ENCODE measurements around the gene SPEF1. TPM values are rescaled to one million over a fixed set of nuclear protein-coding genes. Genes with fewer than 3 reads are reported as not detected.

SPEF1 gene
- total RNA-seq, 2 donors from 2014 or later = 0.48 to 0.49 TPM

DNA sequence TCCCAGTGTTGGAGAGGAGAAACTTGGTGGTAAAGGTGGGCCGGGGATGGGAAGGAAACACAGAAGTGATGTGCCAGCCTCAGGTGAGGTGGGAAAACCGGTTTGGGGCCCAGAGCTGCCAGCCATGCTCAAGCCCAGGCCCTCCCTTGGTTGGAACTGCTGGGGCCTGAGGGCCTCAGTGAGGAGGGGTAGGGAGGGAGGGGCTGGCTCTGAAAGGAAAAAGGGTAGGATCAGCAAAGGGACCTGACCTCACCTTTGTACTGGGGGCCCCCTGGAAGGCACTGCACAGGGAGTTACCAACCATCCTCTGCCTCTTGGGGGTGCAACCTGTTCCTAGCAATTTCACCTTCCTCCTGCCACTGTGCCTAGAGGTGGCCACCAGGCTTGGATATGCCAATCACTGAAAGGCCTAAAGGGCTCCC lies 1.8 kb upstream of the SPEF1 start:
- Mint-ChIP-seq H3K4me3 (peak overlapping the region in 1 of 2 donors; percentile 31), H3K36me3 (ENCODE audit: insufficient read depth in 2 of 2) (peaks cover 2% of the 10 kb centered on the region in 2 donors), H3K4me1 (ENCODE audit: low read depth) (peaks cover 57% of the 10 kb centered on the region), H3K27ac (no peak overlapping the region), H3K27me3 (ENCODE audit: low read depth) (peaks cover 12% of the 10 kb centered on the region), H3K9me3 (no peaks in the 10 kb centered on the region)
- ATAC-seq (replicated peaks in 1 of 2) (no peak), DNase-seq (no peak)

DNA sequence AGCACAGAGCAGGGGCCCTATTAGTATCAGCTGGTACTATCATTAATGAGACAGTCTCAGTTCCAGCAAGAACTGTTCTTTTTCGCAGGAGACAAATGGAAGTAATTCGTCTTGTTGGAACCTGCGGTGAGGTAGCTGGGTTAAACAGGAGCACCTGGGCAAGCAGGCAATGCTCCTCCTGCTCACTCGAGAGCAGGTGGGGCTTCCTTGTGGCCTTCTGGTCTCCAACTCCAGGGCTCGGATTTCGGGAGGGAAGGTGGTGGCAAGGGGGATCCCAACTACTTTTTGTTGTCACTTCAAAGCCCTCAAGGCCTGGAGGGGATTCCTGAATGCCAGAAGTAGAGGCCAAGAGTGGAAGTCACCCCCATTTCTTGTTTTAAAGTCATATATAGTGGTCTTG lies 1.3 kb upstream of the SPEF1 start:
- no peaks in the 10 kb centered on the region for H3K9me3 Mint-ChIP-seq
- DNase-seq = no peak
- no peak for ATAC-seq (replicated peaks in 1 of 2)
- H3K4me3 Mint-ChIP-seq = no peak overlapping the region
- H3K36me3 Mint-ChIP-seq (ENCODE audit: insufficient read depth in 2 of 2) = peaks cover 2% of the 10 kb centered on the region in 2 donors
- peaks cover 55% of the 10 kb centered on the region for H3K4me1 Mint-ChIP-seq (ENCODE audit: low read depth)
- peaks cover 12% of the 10 kb centered on the region for H3K27me3 Mint-ChIP-seq (ENCODE audit: low read depth)
- H3K27ac Mint-ChIP-seq = no peak overlapping the region

DNA sequence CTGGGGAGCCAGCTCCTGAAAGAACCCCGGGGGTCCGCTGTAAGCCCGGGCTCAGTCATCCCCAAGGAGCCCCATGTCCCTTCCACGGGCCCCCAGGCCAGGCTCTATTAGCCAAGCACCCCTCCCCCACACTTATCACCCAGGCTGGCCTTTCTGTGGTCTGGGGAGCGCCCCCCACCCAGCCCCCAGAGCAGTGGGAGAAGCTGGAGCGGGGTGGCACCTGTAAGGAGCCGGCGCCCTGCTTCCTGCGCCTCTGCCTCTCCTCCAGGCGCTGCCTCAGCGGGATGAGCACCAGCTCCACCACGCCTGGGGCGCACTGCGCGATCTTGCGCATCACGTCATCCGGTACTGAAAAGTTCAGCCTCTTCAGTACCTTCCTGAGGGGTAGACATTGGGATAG lies 2.3 kb downstream of the SPEF1 start:
- no peak for ATAC-seq (replicated peaks in 1 of 2)
- H3K4me1 Mint-ChIP-seq (ENCODE audit: low read depth) = peaks cover 47% of the 10 kb centered on the region
- no peaks in the 10 kb centered on the region for H3K9me3 Mint-ChIP-seq
- H3K27me3 Mint-ChIP-seq (ENCODE audit: low read depth) = peaks cover 20% of the 10 kb centered on the region
- H3K36me3 Mint-ChIP-seq (ENCODE audit: insufficient read depth in 2 of 2) = no peaks in the 10 kb centered on the region
- H3K27ac Mint-ChIP-seq = no peak overlapping the region
- H3K4me3 Mint-ChIP-seq = peak overlapping the region; percentile 85 to 87
- no peak for DNase-seq

DNA sequence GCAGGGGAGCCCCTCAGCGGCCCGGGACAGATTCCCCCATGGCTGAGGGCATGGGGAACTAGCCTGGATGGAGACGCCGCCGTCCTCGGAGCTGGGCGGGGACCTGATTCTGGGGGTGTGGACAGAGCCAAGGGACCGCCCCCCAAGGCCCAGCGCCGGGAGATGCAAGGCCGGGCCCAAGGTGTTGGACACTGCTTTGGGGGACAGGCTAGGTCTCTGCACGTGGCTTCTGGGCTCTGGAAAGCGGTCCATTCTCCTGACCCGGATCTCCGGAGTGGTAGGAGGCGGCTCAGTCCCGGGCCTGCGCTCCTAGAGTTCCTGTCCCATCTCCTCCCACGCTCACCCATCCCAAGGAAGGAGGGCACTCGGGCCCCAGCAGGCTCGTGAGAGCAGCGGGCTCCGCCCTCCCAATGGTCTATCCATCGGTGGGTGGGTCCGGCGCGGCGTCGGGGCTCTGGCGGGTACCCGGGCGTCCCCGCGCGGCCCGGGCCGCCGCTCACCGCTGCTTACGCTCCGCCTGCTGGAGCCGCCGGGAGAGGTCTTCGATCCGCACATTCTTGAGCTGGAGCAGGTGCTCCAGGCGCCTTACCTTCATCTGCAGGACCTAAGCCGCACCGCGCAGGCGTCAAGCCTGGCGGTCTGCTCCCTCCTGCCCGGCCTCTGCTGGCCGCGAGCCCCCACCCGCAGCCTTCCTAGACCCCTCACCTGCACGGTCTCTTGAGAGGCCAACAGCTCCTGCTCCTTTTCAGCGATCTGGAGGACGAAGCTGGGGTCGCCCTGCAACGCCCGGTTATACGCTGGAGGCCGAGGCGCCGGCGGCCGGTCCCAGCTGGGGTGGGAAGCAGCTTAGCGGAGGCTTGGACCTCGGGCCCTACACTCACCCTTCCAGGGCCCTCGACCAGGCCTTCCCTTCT lies 3.3 kb downstream of the SPEF1 start:
- H3K27ac Mint-ChIP-seq = no peak overlapping the region
- peak; percentile 58 to 60 for DNase-seq
- peaks cover 20% of the 10 kb centered on the region for H3K27me3 Mint-ChIP-seq (ENCODE audit: low read depth)
- no peaks in the 10 kb centered on the region for H3K36me3 Mint-ChIP-seq (ENCODE audit: insufficient read depth in 2 of 2)
- peak overlapping the region; percentile 85 to 87 for H3K4me3 Mint-ChIP-seq
- peaks cover 38% of the 10 kb centered on the region for H3K4me1 Mint-ChIP-seq (ENCODE audit: low read depth)
- ATAC-seq (replicated peaks in 1 of 2) = peak; percentile 79
- H3K9me3 Mint-ChIP-seq = no peaks in the 10 kb centered on the region

DNA sequence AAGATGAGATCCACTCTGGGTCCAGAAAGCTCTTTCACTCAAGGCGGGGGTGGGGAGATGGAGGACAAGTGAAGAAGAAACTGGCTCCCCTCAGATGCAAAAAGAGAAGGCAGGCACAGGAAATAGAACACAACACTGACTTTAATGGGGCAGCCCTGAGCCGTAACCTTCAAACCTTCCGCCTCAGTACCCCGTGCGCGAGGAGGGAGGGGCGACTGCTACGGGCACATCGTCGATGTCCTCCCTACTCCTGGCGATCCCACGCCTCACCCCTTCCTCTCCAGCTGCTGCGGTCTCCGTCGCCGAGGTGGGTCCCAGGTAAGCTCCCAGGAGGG lies 3.9 kb downstream of the SPEF1 start:
- DNase-seq (peak in 1 of 2 donors; percentile 29), ATAC-seq (replicated peaks in 1 of 2) (peak; percentile 53 to 55)
- H3K4me1 Mint-ChIP-seq (ENCODE audit: low read depth) = peaks cover 33% of the 10 kb centered on the region
- peak overlapping the region; percentile 85 to 87 for H3K4me3 Mint-ChIP-seq
- no peak overlapping the region for H3K27ac Mint-ChIP-seq
- H3K27me3 Mint-ChIP-seq (ENCODE audit: low read depth) = peaks cover 20% of the 10 kb centered on the region
- H3K36me3 Mint-ChIP-seq (ENCODE audit: insufficient read depth in 2 of 2) = no peaks in the 10 kb centered on the region
- no peaks in the 10 kb centered on the region for H3K9me3 Mint-ChIP-seq

DNA sequence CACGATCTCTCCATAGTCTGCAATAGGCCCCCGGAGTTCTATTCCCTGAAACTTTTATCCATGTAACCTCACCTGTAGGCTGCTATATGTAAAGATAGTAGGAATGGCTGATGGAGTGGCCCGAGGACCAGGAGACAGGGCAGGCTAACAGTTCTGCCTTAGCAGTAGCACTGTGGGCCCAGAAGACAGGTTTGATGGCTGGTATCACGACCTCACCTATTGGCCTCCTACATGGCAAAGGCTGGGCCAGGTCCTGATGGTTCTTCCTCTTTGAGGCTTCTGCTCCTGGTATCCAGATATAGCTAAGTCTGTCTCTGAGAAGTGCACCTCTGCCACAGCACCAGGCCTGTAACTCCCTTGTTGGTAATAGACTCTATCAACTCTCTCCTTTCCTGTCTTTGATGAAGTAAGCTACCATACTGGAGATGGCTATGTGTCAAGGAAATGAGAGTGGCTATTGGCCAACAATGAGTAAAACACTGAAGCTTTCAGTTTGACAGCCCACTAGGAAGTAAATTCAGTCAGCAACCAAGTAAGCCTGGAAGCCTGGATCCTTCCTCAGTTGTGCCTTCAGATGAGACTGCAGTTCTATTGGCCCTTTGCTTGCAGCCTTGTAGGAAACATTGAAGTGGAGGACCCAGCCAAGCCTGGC lies 5.7 kb downstream of the SPEF1 start:
- Mint-ChIP-seq H3K4me1 (ENCODE audit: low read depth) (peaks cover 15% of the 10 kb centered on the region), H3K27me3 (ENCODE audit: low read depth) (peaks cover 20% of the 10 kb centered on the region), H3K9me3 (no peaks in the 10 kb centered on the region), H3K4me3 (no peak overlapping the region), H3K36me3 (ENCODE audit: insufficient read depth in 2 of 2) (no peaks in the 10 kb centered on the region), H3K27ac (no peak overlapping the region)
- ATAC-seq (replicated peaks in 1 of 2) = peak in 1 of 2 donors; percentile 46
- DNase-seq = no peak

DNA sequence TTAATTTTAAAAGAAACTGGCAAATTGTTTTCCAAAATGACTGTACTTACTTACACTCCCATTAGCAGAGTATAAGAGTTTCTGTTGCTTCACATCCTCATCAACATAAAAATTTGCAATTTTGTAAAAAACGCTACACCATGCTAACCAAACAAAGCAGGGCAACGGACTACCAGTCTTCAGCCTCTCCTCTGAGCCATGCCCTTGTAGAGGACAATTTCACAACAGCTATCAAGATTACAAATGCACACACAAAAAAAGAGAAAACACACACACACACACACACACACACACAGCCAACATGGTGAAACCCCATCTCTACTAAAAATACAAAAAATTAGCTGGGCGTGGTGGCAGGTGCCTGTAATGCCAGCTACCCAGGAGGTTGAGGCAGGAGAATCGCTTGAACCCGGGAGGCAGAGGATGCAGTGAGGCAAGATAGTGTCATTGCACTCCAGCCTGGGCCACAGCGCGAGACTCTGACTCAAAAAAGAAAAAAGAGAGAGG lies 9.6 kb downstream of the SPEF1 start:
- Mint-ChIP-seq H3K36me3 (ENCODE audit: insufficient read depth in 2 of 2) (peaks cover 0 to 1% of the 10 kb centered on the region in 2 donors), H3K27me3 (ENCODE audit: low read depth) (no peaks in the 10 kb centered on the region), H3K4me1 (ENCODE audit: low read depth) (peaks cover 22% of the 10 kb centered on the region), H3K9me3 (no peaks in the 10 kb centered on the region), H3K27ac (no peak overlapping the region), H3K4me3 (no peak overlapping the region)
- DNase-seq (no peak), ATAC-seq (replicated peaks in 1 of 2) (no peak)

DNA sequence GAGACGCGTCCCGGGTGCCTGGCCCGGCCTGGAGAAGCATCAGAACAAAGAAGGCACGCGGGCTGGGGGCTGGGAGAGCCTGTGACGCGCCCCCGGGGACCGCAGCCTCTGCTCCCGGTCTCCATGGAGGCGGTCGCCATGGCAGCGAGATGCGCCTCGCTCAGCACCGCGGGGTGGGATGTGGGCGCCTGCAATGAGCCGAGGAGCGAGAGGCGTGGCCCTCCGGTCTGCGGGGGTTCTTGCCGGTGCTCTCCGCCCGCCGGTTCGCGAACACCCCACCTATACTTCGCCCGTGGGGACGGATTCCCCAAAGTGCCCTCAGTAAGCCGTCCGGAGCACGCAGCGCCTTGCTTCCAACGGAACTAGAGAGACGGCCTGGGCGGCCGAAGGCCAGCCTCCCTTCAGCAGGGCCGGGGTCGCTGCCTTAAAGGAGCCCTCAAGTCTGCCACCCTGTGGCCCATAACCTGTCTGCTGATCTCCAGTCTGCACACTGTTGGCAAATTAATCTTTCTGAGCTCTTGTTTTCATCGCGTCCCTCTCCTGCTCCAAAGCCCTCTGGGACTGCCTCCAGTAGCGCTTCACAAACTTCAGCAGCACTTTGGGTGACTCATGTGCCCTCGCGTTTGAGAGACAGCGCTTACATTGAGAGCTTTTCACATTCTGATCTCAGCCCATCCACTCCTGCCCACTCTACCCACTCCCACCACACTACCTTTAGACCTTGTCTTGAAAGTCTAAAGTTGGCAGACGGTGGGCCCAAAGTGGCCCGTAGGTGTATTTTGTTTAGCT lies 12.7 kb downstream of the SPEF1 start:
- Mint-ChIP-seq H3K27ac (peak overlapping the region; percentile 74), H3K36me3 (ENCODE audit: insufficient read depth in 2 of 2) (peaks cover 0 to 1% of the 10 kb centered on the region in 2 donors), H3K9me3 (no peaks in the 10 kb centered on the region), H3K27me3 (ENCODE audit: low read depth) (no peaks in the 10 kb centered on the region), H3K4me1 (ENCODE audit: low read depth) (peaks cover 36% of the 10 kb centered on the region), H3K4me3 (peak overlapping the region; percentile 81 to 94)
- ATAC-seq (replicated peaks in 1 of 2) = peak; percentile 62 to 68
- peak; percentile 81 to 86 for DNase-seq

DNA sequence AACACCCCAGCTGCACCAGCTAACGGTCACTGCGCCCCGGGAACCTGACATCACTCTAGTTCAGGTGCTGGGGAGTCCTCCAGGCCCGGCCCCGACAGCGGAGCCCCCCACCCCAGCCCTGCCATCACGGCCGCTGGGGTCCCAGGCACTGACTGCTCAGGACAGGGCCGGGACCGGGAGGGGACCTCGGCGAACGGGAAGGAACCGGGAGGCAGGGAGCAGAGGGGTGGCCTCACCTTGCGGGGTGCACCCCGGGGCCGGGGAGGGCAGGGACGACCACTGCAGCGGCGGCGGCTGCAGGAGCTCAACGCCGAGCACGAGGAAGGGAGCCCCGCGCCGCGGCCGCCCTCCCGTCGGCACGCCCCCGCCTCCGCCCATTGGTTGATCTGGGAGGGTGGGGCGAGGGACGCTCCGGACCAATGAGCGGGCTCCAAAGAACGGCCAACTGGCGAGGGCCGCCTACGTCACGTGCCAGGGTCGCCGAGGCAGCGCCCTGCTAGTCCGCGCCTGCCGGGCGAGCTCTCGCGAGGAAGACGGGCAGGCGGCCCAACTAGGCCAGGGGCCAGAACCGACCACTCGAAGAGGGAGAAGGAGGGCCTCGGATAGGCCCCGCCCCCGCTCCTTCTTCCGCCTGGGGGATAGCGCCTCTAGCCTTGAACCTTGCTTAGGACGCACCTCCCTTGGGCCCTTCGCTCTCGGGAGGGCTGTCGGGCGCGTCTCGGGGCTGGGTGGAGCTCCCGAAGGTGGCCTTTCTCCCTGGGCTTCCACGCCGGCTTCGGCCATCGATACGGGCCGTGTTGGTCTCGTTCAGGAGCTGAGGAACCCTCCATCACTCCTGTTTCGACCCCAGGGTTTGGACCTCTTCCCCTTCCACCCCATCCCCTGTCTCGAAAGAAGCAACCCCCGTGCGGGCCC lies 13.6 kb downstream of the SPEF1 start, which contains the start of gene ADISSP:
Gene ADISSP, minus strand, starts transcription at position 327 of the 915 bp plus-strand sequence. CDS start 7,653 bp downstream, outside the sequence.
- DNase-seq (peak; percentile 99), ATAC-seq (replicated peaks in 1 of 2) (peak; percentile 92)
- H3K27ac Mint-ChIP-seq = peak within 1 kb of the TSS; percentile 74
- H3K27me3 Mint-ChIP-seq (ENCODE audit: low read depth) = no peaks in the 10 kb centered on the region
- peaks cover 0 to 1% of the 10 kb centered on the region in 2 donors for H3K36me3 Mint-ChIP-seq (ENCODE audit: insufficient read depth in 2 of 2)
- H3K4me1 Mint-ChIP-seq (ENCODE audit: low read depth) = peaks cover 36% of the 10 kb centered on the region
- peak within 1 kb of the TSS; percentile 93 to 94 for H3K4me3 Mint-ChIP-seq
- H3K9me3 Mint-ChIP-seq = no peaks in the 10 kb centered on the region

DNA sequence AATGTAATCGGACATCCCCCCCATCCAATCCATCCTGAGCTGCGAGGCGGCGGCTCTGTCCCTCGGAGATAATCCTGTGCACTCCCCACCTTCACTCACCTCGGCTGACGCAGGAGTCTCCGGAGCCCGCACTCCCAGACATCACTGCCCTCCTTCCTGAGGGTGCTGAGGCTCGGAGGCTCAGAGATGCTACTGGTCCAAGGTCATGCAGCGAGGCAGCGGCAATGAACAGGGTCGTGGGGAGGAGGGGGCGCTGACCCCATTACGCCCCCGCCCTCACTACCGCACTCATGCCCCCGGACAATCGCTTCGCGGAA lies 14.2 kb downstream of the SPEF1 start:
- DNase-seq (peak; percentile 24 to 29), ATAC-seq (replicated peaks in 1 of 2) (no peak)
- peaks cover 36% of the 10 kb centered on the region for H3K4me1 Mint-ChIP-seq (ENCODE audit: low read depth)
- peaks cover 0 to 1% of the 10 kb centered on the region in 2 donors for H3K36me3 Mint-ChIP-seq (ENCODE audit: insufficient read depth in 2 of 2)
- H3K27ac Mint-ChIP-seq = no peak overlapping the region
- peak overlapping the region; percentile 93 to 94 for H3K4me3 Mint-ChIP-seq
- H3K9me3 Mint-ChIP-seq = no peaks in the 10 kb centered on the region
- H3K27me3 Mint-ChIP-seq (ENCODE audit: low read depth) = no peaks in the 10 kb centered on the region

DNA sequence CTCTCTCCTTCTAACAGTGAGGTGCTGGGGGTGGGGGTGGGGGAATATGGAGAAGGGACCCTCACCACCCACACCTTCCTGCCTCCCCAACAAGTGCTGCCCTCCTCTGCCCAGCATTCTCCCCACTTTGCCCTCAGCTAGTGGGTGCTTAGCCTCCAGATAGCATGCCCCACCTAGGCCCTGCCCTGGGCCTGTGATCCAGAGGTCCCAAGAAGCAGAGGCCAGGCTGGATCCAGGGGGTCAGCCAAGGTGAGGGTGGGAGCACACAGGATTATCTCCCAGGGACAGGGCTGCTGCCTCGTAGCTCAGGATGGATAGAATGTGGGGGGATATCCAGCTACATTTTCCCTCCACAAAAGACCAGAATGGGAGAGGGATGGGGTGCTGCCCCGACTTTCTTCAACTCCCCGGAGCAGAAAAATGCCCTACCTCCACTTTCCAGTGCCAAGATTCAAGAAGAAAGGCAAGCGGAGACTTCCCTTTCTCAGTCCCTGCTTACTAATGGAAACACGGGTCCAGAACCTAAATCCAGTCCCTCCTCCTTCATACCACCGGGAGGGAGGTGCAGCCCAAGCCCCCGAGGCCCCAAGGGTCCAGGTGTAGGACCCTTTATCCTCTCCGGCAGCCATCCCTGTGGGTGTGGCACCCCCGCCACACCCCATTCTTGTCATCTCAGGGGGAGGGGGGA lies 14.7 kb downstream of the SPEF1 start:
- Mint-ChIP-seq H3K4me3 (peak overlapping the region; percentile 93 to 94), H3K27ac (no peak overlapping the region), H3K9me3 (no peaks in the 10 kb centered on the region), H3K27me3 (ENCODE audit: low read depth) (no peaks in the 10 kb centered on the region), H3K4me1 (ENCODE audit: low read depth) (peaks cover 36% of the 10 kb centered on the region), H3K36me3 (ENCODE audit: insufficient read depth in 2 of 2) (peaks cover 0 to 1% of the 10 kb centered on the region in 2 donors)
- no peak for DNase-seq
- ATAC-seq (replicated peaks in 1 of 2) = no peak
